SK-N-SH treated with all-trans-retinoic acid at 6 μM for 48 hours (cell line): ENCODE data around the gene TMEM131.

ENCODE experiments used
- ATAC-seq: fragments of 200-7000 bp; cut with Tn5 transposase; 3 replicates; pipeline ENCODE4 v1.9.1; 2020; ENCODE audit warnings: mild to moderate bottlenecking, moderate library complexity
- BACH2 ChIP-seq: fragments of 250-450 bp; sonication (Bioruptor Pico); IDR thresholded peaks from 2 replicates; pipeline ENCODE4 v1.9.0; 2021; ENCODE audit warnings: mild to moderate bottlenecking, borderline replicate concordance
- CSDC2 ChIP-seq: fragments of 250-450 bp; sonication (Bioruptor Pico); IDR thresholded peaks from 2 replicates; pipeline ENCODE4 v1.5.0; 2020; ENCODE audit warnings: mild to moderate bottlenecking, moderate library complexity
- CSRNP3 ChIP-seq: fragments of 250-450 bp; sonication (Bioruptor Pico); IDR thresholded peaks from 2 replicates; pipeline ENCODE4 v1.5.1; 2021; ENCODE audit warnings: mild to moderate bottlenecking, moderate library complexity
- ESRRG ChIP-seq: fragments of 250-450 bp; sonication (Bioruptor Pico); IDR thresholded peaks from 2 replicates; pipeline ENCODE4 v1.6.1; 2021; ENCODE audit warnings: mild to moderate bottlenecking
- GLIS3 ChIP-seq: fragments of 250-450 bp; sonication (Bioruptor Pico); IDR thresholded peaks from 2 replicates; pipeline ENCODE4 v1.5.0; 2020; ENCODE audit warnings: mild to moderate bottlenecking, moderate library complexity
- OSR1 ChIP-seq: fragments of 250-450 bp; sonication (Bioruptor Pico); IDR thresholded peaks from 2 replicates; pipeline ENCODE4 v1.8.0; 2022; ENCODE audit warnings: moderate library complexity, mild to moderate bottlenecking, inconsistent platforms
- RARB ChIP-seq: fragments of 250-450 bp; sonication (Bioruptor Pico); IDR thresholded peaks from 2 replicates; pipeline ENCODE4 v1.8.0; 2021; ENCODE audit warnings: mild to moderate bottlenecking, moderate library complexity
- TOX ChIP-seq: fragments of 250-450 bp; sonication (Bioruptor Pico); IDR thresholded peaks from 2 replicates; pipeline ENCODE4 v1.8.0; 2021; ENCODE audit warnings: mild to moderate bottlenecking, moderate library complexity, borderline replicate concordance
- TSHZ2 ChIP-seq: fragments of 250-450 bp; sonication (Bioruptor Pico); IDR thresholded peaks from 2 replicates; pipeline ENCODE4 v1.5.0; 2020; ENCODE audit warnings: mild to moderate bottlenecking, moderate library complexity
- ZC3H10 ChIP-seq: fragments of 250-450 bp; sonication (Bioruptor Pico); IDR thresholded peaks from 2 replicates; pipeline ENCODE4 v1.5.1; 2021; ENCODE audit warnings: mild to moderate bottlenecking, moderate library complexity
- ZFP3 ChIP-seq: fragments of 250-450 bp; sonication (Bioruptor Pico); IDR thresholded peaks from 2 replicates; pipeline ENCODE4 v1.5.0; 2020; ENCODE audit warnings: mild to moderate bottlenecking, moderate library complexity
- ZFP30 ChIP-seq: fragments of 450-650 bp; formaldehyde crosslinking; IDR thresholded peaks from 2 replicates; pipeline ENCODE4 v1.5.0; 2022; ENCODE audit warnings: mild to moderate bottlenecking, moderate library complexity
- ZNF565 ChIP-seq: fragments of 450-650 bp; formaldehyde crosslinking; conservative IDR thresholded peaks from 2 replicates; pipeline ENCODE4 v1.5.0; 2020; ENCODE audit warnings: low read depth, mild to moderate bottlenecking, moderate library complexity
- ZNF70 ChIP-seq: fragments of 450-650 bp; formaldehyde crosslinking; IDR thresholded peaks from 2 replicates; pipeline ENCODE4 v1.5.0; 2020; ENCODE audit warnings: mild to moderate bottlenecking, moderate library complexity
- ZNF8 ChIP-seq: fragments of 450-650 bp; formaldehyde crosslinking; IDR thresholded peaks from 2 replicates; pipeline ENCODE4 v1.5.0; 2020; ENCODE audit warnings: mild to moderate bottlenecking, moderate library complexity
- TF ChIP-seq, protein P1 (sequence below): fragments of 250-450 bp; sonication (Bioruptor Pico); IDR thresholded peaks from 2 replicates; pipeline ENCODE4 v1.8.0; 2020; ENCODE audit warnings: mild to moderate bottlenecking, moderate library complexity, borderline replicate concordance
- TF ChIP-seq, protein P2 (sequence below): fragments of 250-450 bp; sonication (Bioruptor Pico); IDR thresholded peaks from 2 replicates; pipeline ENCODE4 v1.8.0; 2021; ENCODE audit warnings: low read depth, mild to moderate bottlenecking, moderate library complexity, borderline replicate concordance

The TMEM131 gene

DNA sequence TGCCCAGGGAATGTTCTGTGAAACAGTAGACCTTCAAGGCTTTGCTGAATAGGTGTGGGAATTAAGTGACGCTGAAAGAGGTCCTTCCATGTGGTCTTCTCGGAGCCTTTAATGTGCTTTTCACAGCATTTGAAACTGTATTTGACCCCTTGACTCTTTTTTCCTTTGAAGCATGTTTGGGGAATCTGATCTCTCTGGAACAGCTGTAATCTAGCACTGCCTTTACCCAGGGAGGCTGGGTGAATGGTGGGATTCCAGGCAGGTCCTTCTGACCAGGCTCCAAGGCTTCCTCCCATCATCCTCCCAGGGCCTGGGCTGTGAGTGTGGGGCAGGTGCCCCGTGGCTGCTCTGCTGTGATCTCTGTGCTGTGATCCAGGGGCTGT lies 278.1 kb downstream of the TMEM131 start (continued):
- TF ChIP-seq, protein P1, sequence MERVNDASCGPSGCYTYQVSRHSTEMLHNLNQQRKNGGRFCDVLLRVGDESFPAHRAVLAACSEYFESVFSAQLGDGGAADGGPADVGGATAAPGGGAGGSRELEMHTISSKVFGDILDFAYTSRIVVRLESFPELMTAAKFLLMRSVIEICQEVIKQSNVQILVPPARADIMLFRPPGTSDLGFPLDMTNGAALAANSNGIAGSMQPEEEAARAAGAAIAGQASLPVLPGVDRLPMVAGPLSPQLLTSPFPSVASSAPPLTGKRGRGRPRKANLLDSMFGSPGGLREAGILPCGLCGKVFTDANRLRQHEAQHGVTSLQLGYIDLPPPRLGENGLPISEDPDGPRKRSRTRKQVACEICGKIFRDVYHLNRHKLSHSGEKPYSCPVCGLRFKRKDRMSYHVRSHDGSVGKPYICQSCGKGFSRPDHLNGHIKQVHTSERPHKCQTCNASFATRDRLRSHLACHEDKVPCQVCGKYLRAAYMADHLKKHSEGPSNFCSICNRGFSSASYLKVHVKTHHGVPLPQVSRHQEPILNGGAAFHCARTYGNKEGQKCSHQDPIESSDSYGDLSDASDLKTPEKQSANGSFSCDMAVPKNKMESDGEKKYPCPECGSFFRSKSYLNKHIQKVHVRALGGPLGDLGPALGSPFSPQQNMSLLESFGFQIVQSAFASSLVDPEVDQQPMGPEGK = no peak
- TF ChIP-seq RARB = no peak

GRCh38 chr2:97716695-97717612 lies 278.8 kb downstream of the TMEM131 start:
- TF ChIP-seq ZNF70 (CRISPR knock-in tag) (no peak), GLIS3 (CRISPR knock-in tag) (no peak), TOX (no peak), CSDC2 (CRISPR knock-in tag) (no peak), CSRNP3 (no peak), RARB (no peak), ZFP30 (CRISPR knock-in tag) (no peak), ZNF565 (no peak), ESRRG (no peak), OSR1 (CRISPR knock-in tag) (no peak), ZC3H10 (CRISPR knock-in tag) (no peak), ZNF8 (CRISPR knock-in tag) (no peak)
- TF ChIP-seq, protein P2, sequence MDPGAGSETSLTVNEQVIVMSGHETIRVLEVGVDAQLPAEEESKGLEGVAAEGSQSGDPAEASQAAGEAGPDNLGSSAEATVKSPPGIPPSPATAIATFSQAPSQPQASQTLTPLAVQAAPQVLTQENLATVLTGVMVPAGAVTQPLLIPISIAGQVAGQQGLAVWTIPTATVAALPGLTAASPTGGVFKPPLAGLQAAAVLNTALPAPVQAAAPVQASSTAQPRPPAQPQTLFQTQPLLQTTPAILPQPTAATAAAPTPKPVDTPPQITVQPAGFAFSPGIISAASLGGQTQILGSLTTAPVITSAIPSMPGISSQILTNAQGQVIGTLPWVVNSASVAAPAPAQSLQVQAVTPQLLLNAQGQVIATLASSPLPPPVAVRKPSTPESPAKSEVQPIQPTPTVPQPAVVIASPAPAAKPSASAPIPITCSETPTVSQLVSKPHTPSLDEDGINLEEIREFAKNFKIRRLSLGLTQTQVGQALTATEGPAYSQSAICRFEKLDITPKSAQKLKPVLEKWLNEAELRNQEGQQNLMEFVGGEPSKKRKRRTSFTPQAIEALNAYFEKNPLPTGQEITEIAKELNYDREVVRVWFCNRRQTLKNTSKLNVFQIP (CRISPR knock-in tag) = no peak
- no peak for ATAC-seq

- no peak for TF ChIP-seq ZNF565
- TF ChIP-seq BACH2 = no peak
- no peak for TF ChIP-seq ZFP3 (CRISPR knock-in tag)
- TF ChIP-seq, all 23 proteins: peak for 0
These were observed 279.6 kb downstream of the TMEM131 start for GRCh38 chr2:97715951-97716694.

GRCh38 chr2:97714950-97715652 lies 280.6 kb downstream of the TMEM131 start:
- no peak for ATAC-seq
- no peak for TF ChIP-seq ESRRG
- TF ChIP-seq ZC3H10 (CRISPR knock-in tag) = no peak
- no peak for TF ChIP-seq TSHZ2 (CRISPR knock-in tag)

More at GRCh38 chr2:97715951-97716694, 279.6 kb downstream of the TMEM131 start:
- ATAC-seq = no peak
